H1 (cell line): ENCODE measurements around the gene PPP2R2C. TPM values are rescaled to one million over a fixed set of nuclear protein-coding genes. Genes with fewer than 3 reads are reported as not detected.

Experiments
- BRCA1 ChIP-seq: IDR thresholded peaks from 2 replicates; pipeline ENCODE4 v1.6.1; 2012; ENCODE audit warnings: low read depth, low read length, improper control_type of control experiment
- FOSL1 ChIP-seq: IDR thresholded peaks from 2 replicates; pipeline ENCODE4 v1.6.1; 2011; ENCODE audit warnings: mild to moderate bottlenecking, low read depth, low read length, moderate library complexity; ENCODE audit not compliant: insufficient read depth
- JUN ChIP-seq: IDR thresholded peaks from 2 replicates; pipeline ENCODE4 v1.6.1; 2011; ENCODE audit warnings: low read depth, mild to moderate bottlenecking, improper control_type of control experiment, low read length
- POLR2AphosphoS5 ChIP-seq: IDR thresholded peaks from 2 replicates; pipeline ENCODE4 v1.6.1; 2011; ENCODE audit warnings: low read depth, low read length
- POU5F1 ChIP-seq: IDR thresholded peaks from 2 replicates; pipeline ENCODE4 v1.6.1; 2011; ENCODE audit warnings: low read depth, mild to moderate bottlenecking, low read length, moderate library complexity
- polyA plus RNA-seq, 7 experiments: library from polyadenylated mRNA; depleted of rRNA in 3 of 7; stranded (reverse) in 5 of 7; unstranded in 2 of 7; fragments of >200 nt in 5 of 7; fragments of 200-250 nt in 2 of 7; gene quantifications; 1 replicate in 5 of 7; 2 replicates in 1 of 7; 4 replicates in 1 of 7; pipeline versions ENCODE4 v1.2.1 to v1.2.3, GENCODE V29; 2011 to 2013; ENCODE audit warnings: missing spikeins in 2 of 7, mixed read lengths in 2 of 7
- total RNA-seq: library from RNA; stranded (reverse); fragmentation: NEBNext Ultra II Directional; extraction: Animal tissue kit (Norgen Biotek cat#: 25700); gene quantifications from 2 replicates; pipeline ENCODE4 v1.2.1, GENCODE V29; 2021
- TF ChIP-seq, protein P1 (sequence below): IDR thresholded peaks from 2 replicates; pipeline ENCODE4 v1.6.1; 2012; ENCODE audit warnings: inconsistent platforms

The PPP2R2C gene
- total and polyA plus RNA-seq, 2 of the 8 experiments (the other 6 are each of a cell fraction or from before 2014, with no cell fraction given): 6.4 TPM

- TF ChIP-seq, protein P1, sequence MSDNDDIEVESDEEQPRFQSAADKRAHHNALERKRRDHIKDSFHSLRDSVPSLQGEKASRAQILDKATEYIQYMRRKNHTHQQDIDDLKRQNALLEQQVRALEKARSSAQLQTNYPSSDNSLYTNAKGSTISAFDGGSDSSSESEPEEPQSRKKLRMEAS: no peak
- TF ChIP-seq BRCA1: no peak
- TF ChIP-seq POLR2AphosphoS5: no peak
- no peak for TF ChIP-seq JUN
- no peak for TF ChIP-seq POU5F1
- no peak for TF ChIP-seq FOSL1
These were observed 44.8 kb downstream of the PPP2R2C start (continued) for GRCh38 chr4:6427439-6428090.
